Kidney (tissue), 14 donors: Measurements from ENCODE around the gene PARN. TPM values are rescaled to one million over a fixed set of nuclear protein-coding genes. Genes with fewer than 3 reads are reported as not detected.

Experiments used
- DNase-seq, 5 donors: peaks; one replicate each; pipeline ENCODE4 v3.0.0-alpha.2; 2013 to 2020
- FAIRE-seq: peaks from 2 replicates; lab custom pipeline; 2012; peaks lifted over from hg19 to GRCh38; lab: Jason Lieb, UNC
- H3K27ac ChIP-seq, 2 donors: one replicate each; pipeline ENCODE4 v1.7.0; 2013; ENCODE audit warnings: low read depth in 2 of 2, low read length in 2 of 2, inconsistent platforms in 1 of 2
- H3K27me3 ChIP-seq: one replicate; pipeline ENCODE4 v1.7.1; 2013; ENCODE audit warnings: low read length, inconsistent platforms; ENCODE audit not compliant: control insufficient read depth, insufficient read depth
- H3K36me3 ChIP-seq, 3 donors: one replicate each; pipeline versions ENCODE4 v1.7.0 to v1.7.1; 2013; ENCODE audit warnings: low read length in 3 of 3, control low read depth in 1 of 3, inconsistent platforms in 1 of 3; ENCODE audit not compliant: insufficient read depth in 3 of 3, control insufficient read depth in 2 of 3
- H3K4me1 ChIP-seq, 3 donors: one replicate each; pipeline versions ENCODE4 v1.7.0 to v1.7.1; 2013; ENCODE audit warnings: low read length in 3 of 3, inconsistent platforms in 1 of 3, low read depth in 1 of 3; ENCODE audit not compliant: control insufficient read depth in 2 of 3, insufficient read depth in 2 of 3
- H3K4me3 ChIP-seq, 3 donors: one replicate each; pipeline versions ENCODE4 v1.7.0 to v1.8.1; 2013; ENCODE audit warnings: low read length in 3 of 3, control low read depth in 1 of 3, inconsistent platforms in 1 of 3
- H3K9ac ChIP-seq, 3 donors: one replicate each; pipeline versions ENCODE4 v1.7.0 to v1.7.1; 2013; ENCODE audit warnings: low read length in 3 of 3, control low read depth in 1 of 3, inconsistent platforms in 1 of 3
- H3K9me3 ChIP-seq, 3 donors: one replicate each; pipeline versions ENCODE4 v1.7.0 to v1.7.1; 2013; ENCODE audit warnings: low read length in 3 of 3, control low read depth in 1 of 3, inconsistent platforms in 1 of 3; ENCODE audit not compliant: control insufficient read depth in 2 of 3, insufficient read depth in 1 of 3
- CTCF ChIP-seq: IDR thresholded peaks from 3 replicates; pipeline ENCODE4 v1.5.1; 2012; ENCODE audit warnings: mild to moderate bottlenecking, moderate library complexity, borderline replicate concordance; ENCODE audit not compliant: insufficient read depth; ENCODE audit errors: extremely low read depth
- intact Hi-C: fragments of 100-400 bp; cut with DNase I; formaldehyde crosslinking; loops from one replicate; pipeline ENCODE4 v1.11.1; 2022
- polyA plus RNA-seq: library from polyadenylated mRNA; stranded (reverse); fragments of 350-450 nt; fragmentation: Illumina TruSeq; extraction: RNeasy Lipid Tissue Mini Kit (QIAGEN cat#74804); gene quantifications from one replicate; pipeline ENCODE4 v1.2.3, GENCODE V29; 2014; ENCODE audit warnings: low read depth, low replicate concordance; ENCODE audit not compliant: insufficient read depth
- total RNA-seq: library from RNA; stranded (reverse); fragmentation: NEBNext Ultra II Directional; extraction: Animal tissue kit (Norgen Biotek cat#: 25700); gene quantifications from one replicate; pipeline ENCODE4 v1.2.1, GENCODE V29; 2021
- donor health status: control.
- donor health status: control.
- donor health status: control.
- donor health status: control.
- donor health status: control.
- donor health status: DM: yes; HTN: yes; CAD: no.
- donor health status: Normal renal cell carcinoma (clear cell type).

PARN gene
- total and polyA plus RNA-seq, 2 donors from 2014 or later: 17.3 to 32.5 TPM

- Histone ChIP-seq H3K9me3 (no peaks in the 10 kb centered on the region), H3K27me3 (no peaks in the 10 kb centered on the region), H3K9ac (no peak overlapping the region), H3K4me1 (peaks cover 7 to 26% (median 14%) of the 10 kb centered on the region in 3 donors), H3K27ac (no peak overlapping the region), H3K4me3 (no peak overlapping the region), H3K36me3 (peaks cover 0 to 4% (median 2%) of the 10 kb centered on the region in 3 donors)
- TF ChIP-seq CTCF: no peak
- no peak for FAIRE-seq
- intact Hi-C loops: no loop called here
- no peak for DNase-seq
Measured at GRCh38 chr16:14483819-14484385, 146.2 kb downstream of the PARN start.

- Histone ChIP-seq H3K27ac (no peak overlapping the region), H3K27me3 (no peaks in the 10 kb centered on the region), H3K36me3 (peaks cover 0 to 2% (median 0%) of the 10 kb centered on the region in 3 donors), H3K4me1 (no peaks in the 10 kb centered on the region), H3K9me3 (no peaks in the 10 kb centered on the region), H3K9ac (no peak overlapping the region), H3K4me3 (no peak overlapping the region)
- no peak for TF ChIP-seq CTCF
- FAIRE-seq (no peak), DNase-seq (no peak)
- intact Hi-C loops: no loop called here
Measured at GRCh38 chr16:14476183-14476582, 153.9 kb downstream of the PARN start.

- Histone ChIP-seq H3K4me1 (no peaks in the 10 kb centered on the region), H3K27ac (no peak overlapping the region), H3K36me3 (peaks cover 0 to 2% (median 0%) of the 10 kb centered on the region in 3 donors), H3K9me3 (no peaks in the 10 kb centered on the region), H3K4me3 (no peak overlapping the region), H3K9ac (no peak overlapping the region), H3K27me3 (no peaks in the 10 kb centered on the region)
- DNase-seq (no peak), FAIRE-seq (no peak)
- intact Hi-C loops: no loop called here
- no peak for TF ChIP-seq CTCF
Measured at GRCh38 chr16:14475370-14476139, 154.5 kb downstream of the PARN start.
